ENCODE measurements around the gene CASK. TPM values are rescaled to one million over a fixed set of nuclear protein-coding genes. Genes with fewer than 3 reads are reported as not detected.

Gene CASK
- 24.4 and 35.4 TPM in 2 replicates for total RNA-seq

DNA sequence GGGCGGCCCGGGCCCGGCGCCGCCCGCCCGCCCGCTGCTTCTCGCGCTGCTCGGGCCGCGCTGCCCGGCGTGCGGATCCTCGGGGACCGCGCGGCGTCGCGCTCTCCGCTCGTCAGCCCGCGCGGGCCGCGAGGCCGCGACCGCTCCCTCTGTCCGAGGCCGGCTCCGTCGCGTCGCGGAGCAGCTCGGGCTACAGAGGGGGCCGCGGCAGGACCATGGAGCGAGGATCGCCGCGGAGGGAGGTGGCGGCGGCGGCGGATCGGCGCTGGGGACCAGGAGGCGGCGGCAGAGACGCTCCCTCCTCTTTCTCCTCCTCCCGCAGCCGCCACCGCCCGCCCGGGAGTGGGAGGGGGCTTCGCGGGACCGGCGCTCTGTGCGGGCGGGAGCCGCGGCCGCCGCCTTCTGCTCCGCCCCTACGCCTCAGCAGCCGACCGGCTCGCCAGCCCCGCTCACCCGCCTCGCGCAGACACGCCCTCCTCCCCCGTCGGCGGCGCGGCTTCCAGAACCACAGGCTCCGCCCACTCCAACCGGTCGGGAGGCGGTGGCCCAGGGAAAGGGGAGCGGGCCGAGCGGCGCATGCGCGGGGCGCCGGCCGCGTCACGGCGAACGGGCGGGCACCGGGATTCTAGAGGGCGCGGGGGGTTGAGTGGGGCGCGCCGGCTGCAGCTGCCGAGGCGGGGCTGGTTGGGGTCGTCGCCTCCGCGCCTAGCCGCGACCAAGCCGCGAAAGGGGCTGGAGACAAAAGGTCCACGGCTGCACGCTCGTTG lies at the start of gene CASK:
CASK (minus strand) TSS at position 344 of the 767 bp plus-strand sequence. CDS start 566 bp downstream, outside the sequence.

GRCh38 chrX:41723826-41724225 lies 199.5 kb downstream of the CASK start, which contains the start of gene GPR82:
GPR82 (plus strand) TSS chrX:41724181; CDS start chrX:41727027, 2,846 bp downstream.

GRCh38 chrX:41688835-41689234 lies 234.5 kb downstream of the CASK start, which contains the start of gene GPR34:
GPR34 (plus strand) TSS chrX:41688973; CDS start chrX:41695634, 6,661 bp downstream.

Other genes with a start within 250 kb of the CASK start
- gene GPR34, start 234.6 kb downstream of the CASK start, total RNA-seq, result not detected in 2 replicates
- gene GPR82, start 199.4 kb downstream of the CASK start, total RNA-seq, result not detected in 2 replicates